ELF-1 (cell line): Measurements from ENCODE around the gene ESYT2.
A peak's percentile ranks its signal among the peaks of the same experiment; 100 is the strongest.
"Not testable (repeated sequence)": the region's sequence is repeated elsewhere in the genome, so short reads cannot be mapped to it uniquely, and the experiment has no call there.

Source experiments
- DNase-seq: peaks from one replicate; pipeline ENCODE4 v3.0.0-alpha.2; 2016; ENCODE audit warnings: low read depth, low spot score

The ESYT2 gene

DNA sequence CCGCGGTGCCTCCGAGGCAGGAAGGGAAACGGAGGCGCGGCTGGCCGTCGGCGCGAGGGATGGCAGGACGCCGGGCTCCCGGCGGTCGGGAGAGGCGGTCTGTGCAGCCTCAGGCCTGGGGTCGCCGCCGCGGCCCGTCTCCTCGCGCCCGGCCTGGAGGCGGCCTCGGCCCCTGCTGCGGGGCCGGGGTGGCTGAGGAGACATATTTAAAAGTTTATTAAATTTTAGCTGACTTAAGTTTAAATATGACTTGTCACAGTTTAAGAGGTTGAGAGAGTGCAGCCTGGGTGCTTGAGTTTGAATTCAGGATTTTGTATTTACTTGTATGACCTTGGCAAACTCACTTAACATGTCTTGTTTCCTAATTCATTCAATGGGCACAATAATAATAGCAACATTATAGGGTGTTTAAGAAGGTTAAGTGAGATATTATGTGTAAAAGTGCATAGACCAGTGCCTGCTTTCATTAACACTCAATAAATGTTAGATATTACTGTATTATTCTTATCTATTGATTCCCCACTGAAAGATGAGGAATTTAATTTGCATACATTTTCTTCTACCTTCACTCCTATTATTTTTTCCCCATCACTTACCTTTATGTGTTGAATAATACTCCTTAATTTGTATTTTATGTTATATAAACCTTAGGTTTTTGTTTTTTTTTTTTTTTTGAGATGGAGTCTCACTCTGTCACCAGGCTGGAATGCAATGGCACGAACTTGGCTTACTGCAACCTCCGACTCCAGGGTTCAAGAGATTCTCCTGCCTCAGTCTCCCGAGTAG lies 27.8 kb upstream of the ESYT2 start:
- DNase-seq: no peak

DNA sequence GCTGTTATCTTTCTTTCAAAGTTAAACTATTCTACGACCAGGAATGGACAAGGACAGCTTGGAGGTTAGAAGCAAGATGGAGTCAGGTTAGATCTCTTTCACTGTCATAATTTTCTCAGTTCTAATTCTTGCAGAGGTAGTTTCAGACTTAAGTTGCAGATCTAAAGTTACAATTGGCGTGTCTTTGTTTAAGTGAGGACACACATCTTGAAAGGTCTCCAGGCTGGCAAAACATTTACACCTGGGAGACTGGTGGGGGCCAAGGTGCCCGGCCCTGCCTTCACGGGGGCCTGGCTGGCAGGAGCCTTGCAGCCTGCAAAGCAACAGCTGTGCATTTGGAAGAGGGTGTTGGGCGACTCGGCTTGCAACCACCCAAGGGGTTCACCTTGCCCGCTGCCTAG lies 25.4 kb upstream of the ESYT2 start:
- DNase-seq: no peak

DNA sequence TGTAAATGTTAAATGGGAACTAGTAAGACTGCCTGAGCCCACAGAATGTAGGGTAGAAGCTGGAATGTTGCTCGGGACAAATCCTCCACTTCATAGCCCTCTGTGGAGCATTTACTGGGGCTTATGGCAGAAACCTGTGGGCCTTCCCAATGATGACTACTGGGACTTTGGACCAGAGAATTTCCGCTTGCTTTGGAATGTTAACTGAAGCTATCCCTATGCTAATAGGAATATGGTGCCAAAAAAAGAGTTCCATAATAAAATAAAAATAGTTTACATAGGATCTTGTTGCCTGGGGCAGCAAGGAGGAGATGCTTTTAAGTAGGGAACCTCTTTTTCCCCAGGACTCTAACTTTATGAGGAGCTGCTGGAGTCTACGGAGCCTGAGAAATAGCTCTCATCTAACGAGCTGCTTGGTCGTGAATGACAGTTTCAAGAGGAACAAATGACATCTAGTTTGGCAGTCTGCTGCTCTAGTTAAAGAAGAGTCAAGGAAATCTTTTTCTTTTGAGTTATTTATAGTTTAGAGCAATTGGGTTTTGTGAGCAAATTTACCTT lies 21.3 kb upstream of the ESYT2 start:
- DNase-seq: no peak

DNA sequence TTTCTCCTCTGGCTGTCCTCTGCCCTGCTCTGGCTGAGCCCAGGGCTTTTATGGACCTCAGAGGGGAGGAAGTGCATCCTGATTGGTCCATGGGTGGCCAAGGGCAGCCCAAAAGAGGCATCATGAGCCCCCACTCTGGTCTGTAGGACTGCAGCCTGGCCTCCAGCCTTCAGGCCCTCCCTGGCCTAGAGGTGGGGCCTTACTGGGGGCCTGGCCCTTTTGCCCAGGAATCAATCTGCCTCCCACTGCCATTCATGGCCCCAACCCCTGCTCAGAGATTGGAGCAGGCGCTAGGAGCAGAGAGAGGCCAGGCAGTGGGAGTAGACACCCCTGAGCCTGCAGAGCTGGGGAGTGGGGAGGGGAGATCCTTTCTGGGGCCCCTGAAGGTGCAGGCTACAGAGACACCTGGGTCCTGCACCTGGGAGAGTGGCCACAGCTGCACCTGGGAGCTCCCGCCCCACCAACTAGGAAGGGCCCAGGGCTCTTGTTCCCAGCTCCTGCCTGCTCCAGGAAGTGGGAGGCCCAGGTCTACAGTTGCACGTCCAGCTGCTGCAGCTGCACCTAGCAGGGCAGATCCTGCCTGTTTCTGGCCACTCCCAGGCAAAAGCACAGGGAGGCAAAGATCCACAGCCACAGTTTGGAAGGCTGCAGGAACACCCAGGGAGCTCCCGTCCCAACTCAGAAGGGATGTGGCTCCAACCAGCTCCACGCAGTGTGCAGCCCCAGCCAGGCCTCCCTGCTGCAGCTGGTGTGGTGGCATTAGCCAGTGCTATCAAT lies 20.6 kb upstream of the ESYT2 start:
- DNase-seq: no peak

- DNase-seq: no peak
Observed at GRCh38 chr7:158849442-158849767, 20.1 kb upstream of the ESYT2 start.

- no peak for DNase-seq
Observed at GRCh38 chr7:158847451-158847866, 18.1 kb upstream of the ESYT2 start.

GRCh38 chr7:158846304-158846703 lies 17.0 kb upstream of the ESYT2 start:
- no peak for DNase-seq

- no peak for DNase-seq
Observed at GRCh38 chr7:158843771-158844170, 14.5 kb upstream of the ESYT2 start.

DNA sequence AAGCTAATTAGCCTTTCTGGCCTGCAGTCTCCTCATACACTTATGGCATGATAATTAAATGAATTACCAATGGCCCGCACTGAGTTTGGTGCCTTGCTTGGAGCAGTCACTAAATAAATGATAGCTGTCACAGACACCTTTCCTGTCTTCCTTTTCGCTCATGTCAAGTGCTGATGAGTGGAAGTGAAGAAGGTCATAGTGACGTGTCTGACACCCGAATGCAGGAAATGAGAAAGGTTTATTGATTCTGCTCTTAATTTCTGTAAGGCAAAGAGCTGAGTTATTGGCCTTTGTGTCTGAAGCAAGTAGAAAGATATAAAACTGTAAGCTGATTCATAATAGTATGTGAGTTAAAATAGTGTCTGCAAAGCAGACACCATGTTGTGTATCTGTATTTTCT lies 13.2 kb upstream of the ESYT2 start:
- no peak for DNase-seq

- DNase-seq: no peak
Observed at GRCh38 chr7:158840604-158841003, 11.3 kb upstream of the ESYT2 start.

DNA sequence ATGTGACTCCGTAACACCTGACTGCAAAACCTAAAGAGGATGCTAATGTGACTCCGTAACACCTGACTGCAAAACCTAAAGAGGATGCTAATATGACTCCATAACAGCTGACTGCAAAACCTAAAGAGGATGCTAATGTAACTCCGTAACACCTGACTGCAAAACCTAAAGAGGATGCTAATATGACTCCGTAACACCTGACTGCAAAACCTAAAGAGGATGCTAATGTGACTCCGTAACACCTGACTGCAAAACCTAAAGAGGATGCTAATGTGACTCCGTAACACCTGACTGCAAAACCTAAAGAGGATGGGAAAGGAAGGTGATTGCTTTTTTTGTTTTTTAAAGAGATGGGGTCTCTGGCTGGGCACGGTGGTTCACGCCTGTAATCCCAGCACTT lies 9.9 kb upstream of the ESYT2 start:
- not testable (repeated sequence) for DNase-seq

DNA sequence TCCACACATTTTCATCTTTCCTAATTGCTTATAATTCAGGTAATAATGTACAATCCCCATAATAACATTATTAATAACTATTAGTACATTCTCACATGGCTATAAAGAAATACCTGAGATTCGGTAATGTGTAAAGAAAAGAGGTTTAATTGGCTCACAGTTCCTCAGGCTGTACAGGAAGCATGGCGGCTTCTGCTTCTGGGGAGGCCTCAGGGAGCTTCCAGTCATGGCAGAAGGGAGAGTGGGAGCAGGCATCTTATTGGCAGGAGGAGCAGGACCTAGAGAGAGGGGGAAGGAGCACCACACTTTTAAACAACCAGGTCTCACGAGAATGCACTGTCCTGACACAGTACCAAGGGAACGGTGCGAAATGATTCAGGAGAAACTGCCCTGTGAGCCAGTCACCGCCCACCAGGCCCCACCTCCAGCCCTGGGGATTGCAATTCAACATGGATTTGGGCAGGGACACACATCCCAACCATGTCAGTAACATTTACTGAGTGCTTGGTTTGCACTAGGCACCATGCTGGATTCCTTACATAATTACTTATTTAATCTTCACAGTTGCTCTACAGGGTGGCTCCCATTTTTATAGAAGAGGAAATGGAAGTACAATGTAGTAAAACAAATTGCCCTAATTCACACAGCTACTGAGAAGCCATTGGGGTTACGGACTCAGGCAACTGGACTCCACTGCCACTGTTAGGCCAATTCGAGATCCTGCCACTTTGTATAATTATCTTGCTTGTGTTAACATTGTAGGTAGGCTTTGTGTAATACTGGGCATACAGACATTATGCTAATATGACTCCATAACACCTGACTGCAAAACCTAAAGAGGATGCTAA lies 8.7 kb upstream of the ESYT2 start:
- no peak for DNase-seq

DNA sequence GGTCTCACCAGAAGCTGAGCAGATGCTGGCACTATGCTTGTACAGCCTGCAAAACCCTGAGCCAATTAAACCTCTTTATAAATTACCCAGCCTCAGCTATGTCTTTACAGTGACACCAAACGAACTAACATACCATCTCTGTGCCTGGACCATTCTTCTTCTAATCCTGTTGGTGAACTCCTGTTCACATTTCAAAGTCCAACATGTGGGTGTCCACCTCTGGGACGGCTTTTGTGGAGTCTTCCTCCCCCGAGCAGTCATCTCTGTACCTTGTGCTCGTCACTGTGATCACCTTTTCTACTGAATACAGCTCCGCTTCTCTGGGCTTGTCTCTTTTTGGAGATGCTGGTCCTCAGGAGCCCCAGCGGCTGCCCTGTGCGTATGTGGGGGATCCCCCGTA lies 7.4 kb upstream of the ESYT2 start:
- DNase-seq: no peak

- DNase-seq: no peak
Observed at GRCh38 chr7:158834878-158835784, 5.8 kb upstream of the ESYT2 start.

DNA sequence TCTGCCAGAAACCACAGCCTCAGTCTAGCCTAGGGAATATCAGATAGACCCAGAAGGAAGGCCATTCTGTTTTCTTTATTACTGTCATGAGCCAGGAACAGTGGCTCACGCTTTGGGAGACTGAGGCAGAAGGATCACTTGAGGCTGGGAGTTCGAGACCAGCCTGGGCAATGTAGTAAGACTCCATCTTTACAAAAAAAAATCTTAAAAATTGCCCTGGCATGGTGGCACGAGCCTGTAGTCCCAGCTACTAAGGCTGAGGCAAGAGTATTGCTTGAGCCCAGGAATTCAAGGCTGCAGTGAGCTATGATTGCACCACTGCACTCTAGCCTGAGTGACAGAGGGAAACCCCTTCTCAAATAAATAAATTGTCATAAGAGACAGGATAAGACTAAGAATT lies 3.7 kb upstream of the ESYT2 start:
- DNase-seq: no peak

DNA sequence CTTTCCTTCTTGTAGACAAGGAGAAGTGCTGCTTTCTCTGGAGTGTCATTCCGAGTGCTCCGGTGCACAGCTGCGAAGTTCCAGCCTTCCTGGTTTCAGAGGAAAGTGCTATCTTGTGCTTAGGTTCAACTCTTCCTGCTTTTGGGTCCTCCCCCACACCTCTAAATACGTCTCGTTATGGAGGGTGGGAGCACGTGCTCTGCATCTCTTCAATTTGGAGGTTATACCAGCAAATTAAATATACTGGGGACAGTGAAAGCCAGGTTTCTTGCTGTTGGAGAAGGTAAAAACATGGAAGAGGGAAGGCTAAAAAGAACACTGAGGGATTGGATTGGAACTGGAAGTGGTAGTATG lies 2.4 kb upstream of the ESYT2 start:
- no peak for DNase-seq

GRCh38 chr7:158830211-158830723 lies 958 bp upstream of the ESYT2 start:
- no peak for DNase-seq

- peak; percentile 64 for DNase-seq
Observed at GRCh38 chr7:158829021-158829341, 328 bp downstream of the ESYT2 start.

DNA sequence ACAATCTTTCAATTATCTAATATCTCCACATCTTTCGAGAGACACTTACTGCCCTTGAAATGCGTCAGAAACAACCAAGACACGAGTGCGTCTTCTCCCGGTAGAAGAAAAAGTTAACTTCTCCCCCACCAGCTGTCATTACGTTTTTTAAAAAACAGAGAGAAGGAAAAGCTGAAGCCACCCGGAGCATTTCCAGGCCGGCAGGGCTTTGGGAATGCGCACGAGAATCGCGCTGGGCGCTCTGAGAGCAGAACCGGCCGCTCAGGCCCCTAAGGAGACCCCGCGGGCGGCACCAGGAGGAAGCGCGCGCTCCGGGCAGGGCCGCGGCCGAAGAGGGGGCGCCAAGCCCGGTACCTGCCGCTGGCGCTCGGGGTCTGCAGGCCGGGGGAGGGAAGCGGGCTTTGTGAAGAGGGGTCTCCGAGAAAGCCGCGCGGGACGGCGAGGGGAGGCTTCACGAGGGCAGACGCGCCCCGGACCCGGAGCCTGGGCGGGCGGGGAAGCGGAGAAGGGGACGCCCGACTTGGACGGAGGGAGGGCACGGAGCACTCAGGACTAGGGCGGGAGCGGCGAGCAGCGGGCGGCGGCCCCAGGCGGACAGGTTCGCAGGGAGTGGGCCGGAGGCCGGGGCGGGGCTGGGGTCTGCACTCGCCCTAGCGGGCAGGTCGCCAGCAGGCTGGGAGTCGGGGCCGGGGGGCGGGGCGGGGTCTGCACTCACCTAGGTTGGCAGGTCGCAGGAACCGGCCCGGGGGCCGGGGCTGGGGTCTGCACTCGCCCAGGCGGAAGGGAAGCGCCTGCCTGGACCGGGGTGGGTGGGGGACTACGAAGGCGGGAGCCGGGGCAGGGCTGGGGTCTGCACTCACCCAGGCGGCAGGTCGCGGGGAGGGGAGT lies 932 bp downstream of the ESYT2 start:
- peak; percentile 50 for DNase-seq
